Measurements from ENCODE around the gene RUSC2.
"Not testable (repeated sequence)": the region's sequence is repeated elsewhere in the genome, so short reads cannot be mapped to it uniquely, and the experiment has no call there.

The RUSC2 gene

DNA sequence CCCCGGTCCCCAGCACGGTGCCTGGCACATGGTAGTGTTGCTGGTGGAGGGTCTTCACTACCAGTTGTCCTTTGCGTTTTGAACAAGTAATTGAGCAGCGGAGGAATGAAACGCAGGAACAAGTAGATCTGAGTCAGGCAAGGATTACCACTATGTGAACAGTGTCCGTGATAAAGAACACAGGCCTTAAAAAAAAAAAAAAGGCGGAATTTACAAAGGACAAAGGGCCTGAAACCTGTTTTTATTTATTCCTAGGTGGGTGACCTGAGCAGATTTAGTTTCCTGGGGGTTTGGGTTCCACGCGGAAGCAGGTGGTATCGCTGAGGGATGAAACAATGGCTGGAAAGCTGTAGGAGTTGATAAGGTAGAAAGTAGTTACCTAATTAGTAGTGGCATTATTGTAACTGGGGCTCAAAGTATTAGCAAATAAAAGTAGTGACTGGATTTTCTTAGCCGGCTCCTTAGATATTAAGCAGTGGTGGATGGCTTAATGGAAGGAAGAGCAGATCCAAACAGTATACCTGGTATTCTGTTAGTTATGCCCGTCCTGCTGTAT lies 1.1 kb downstream of the RUSC2 start:
- no peak for DNase-seq

DNA sequence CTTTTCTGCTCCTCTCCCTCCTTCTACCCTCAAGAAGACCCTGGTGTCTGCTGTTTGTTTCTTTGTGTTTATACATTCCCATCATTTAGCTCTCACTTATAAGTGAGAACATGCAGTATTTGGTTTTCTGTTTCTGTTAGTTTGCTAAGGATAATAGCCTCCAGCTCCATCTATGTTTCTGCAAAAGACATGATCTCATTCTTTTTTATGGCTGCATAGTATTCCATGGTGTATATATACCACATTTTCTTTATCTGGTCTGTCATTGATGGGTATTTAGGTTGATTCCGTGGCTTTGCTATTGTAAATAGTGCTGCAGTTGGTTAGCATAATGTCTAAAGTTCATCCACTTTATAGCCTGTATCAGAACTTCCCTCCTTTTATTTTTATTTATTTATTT lies 3.2 kb downstream of the RUSC2 start:
- not testable (repeated sequence) for DNase-seq

DNA sequence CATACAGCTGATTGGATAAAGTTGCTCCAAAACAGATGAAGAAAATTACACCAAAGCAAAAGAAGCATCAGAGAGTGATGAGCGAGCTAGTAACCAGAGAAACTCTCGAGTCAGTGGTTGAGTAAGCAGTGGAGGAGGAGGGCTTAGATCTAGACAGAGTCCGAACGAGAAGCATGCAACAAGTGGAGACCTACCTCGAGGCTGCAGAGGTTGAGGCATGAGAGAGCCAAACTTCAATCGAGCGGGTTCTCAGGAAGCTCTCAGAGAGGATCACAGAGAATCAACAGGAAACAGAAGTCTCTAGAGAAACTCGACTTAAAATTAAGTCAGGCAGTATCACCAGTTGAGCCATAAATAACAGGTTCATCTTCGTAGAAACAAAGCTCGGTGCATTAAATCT lies 6.1 kb downstream of the RUSC2 start:
- DNase-seq = no peak

DNA sequence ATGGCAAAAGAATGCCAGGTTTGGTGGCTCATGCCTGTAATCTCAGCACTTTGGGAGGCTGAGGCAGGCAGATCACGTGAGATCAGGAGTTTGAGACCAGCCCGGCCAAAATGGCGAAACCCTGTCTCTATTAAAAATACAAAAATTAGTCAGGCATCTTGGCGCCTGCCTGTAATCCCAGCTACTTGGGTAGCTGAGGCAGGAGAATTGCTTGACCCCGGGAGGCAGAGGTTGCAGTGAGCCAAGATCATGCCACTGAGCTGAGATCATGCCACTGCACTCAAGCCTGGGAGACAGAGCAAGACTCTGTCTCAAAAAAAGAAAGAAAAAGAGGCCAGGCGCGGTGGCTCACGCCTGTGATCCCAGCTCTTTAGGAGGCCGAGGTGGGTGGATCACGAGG lies 8.3 kb downstream of the RUSC2 start:
- DNase-seq = not testable (repeated sequence)

DNA sequence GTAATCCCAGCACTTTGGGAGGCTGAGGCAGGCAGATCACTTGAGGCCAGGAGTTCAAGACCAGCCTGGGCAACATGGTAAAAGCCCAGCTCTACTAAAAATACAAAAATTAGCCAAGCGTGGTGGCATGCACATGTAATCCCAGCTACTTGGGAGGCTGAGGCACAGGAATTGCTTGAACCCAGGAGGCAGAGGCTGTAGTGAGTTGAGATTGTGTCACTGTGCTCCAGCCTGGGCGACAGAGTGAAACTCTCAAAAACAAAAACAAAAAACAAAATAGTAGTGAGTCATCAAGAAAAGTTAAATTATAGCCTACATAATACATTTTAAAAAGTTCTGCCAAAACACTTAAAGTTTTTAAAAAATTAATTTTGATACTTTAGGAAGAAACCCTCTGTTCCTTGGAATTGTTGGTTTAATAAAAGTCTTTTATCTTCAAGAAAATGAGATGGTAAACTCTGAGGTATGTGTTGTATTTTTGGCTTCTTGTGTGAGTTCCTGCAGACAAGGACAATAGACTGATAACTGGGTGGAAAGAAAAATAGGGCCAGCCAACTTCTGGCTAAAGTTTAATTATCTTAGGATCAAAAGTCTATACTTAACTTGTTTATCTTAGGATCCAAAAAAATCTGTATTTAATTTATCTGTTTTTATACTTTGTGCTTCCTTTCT lies 9.3 kb downstream of the RUSC2 start:
- DNase-seq = no peak

DNA sequence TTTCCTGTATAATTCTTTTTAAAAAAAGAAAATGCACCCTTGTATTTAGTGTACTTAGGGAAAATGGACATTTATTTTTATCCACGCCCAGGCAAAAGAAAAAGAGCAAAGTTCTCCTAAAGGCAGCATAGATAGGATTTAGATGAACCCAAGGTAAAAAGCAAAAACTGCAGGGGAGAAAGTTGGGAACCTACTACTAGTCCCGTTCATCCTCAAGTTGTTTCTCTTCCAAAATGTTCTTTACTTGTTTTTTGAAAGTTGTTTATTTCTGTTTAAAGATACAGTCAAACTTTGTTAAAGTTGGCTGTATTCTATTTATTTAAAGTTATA lies 9.8 kb downstream of the RUSC2 start:
- no peak for DNase-seq

DNA sequence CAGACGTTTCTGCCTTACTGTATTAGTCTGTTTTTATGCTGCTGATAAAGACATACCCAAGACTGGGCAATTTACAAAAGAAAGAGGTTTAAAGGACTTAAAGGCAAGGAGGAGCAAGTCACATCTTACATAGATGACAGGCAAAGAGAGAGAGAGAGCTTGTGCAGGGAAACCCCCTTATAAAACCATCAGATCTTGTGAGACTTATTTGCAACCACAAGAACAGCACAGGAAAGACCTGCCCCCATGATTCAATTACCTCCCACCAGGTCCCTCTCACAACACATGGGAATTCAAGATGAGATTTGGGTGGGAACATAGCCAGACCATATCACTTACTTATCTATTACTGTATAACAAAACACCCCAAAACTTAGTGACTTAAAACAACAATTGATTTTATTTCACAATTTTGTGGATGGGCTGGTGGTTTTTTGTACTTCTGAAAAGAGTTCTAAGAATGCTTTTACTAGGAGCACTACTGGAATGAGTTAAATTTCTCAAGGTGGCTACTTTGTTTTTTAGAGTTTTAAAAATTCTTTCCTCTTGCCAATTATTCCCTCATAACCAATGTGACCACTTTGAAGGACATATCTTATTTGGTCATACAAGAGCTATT lies 10.3 kb downstream of the RUSC2 start:
- no peak for DNase-seq

DNA sequence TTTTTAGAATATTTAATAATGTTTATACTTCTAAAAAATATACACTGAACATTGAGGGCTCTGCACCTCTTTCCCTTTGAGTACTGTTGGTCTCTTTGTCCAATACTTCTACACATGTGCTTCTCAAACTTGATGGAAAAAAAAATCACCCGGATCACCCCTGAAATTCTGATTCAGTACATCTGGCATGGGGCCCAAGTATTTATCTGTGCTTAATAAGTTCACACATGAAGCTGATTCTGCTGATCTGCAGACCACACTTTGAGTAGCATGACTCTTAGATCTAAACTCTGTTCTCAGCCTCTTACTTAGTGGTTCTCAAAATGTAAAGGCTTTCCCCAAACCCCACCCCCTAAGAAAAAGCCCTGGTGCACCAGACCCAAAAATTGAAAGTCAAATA lies 12.0 kb downstream of the RUSC2 start:
- no peak for DNase-seq

DNA sequence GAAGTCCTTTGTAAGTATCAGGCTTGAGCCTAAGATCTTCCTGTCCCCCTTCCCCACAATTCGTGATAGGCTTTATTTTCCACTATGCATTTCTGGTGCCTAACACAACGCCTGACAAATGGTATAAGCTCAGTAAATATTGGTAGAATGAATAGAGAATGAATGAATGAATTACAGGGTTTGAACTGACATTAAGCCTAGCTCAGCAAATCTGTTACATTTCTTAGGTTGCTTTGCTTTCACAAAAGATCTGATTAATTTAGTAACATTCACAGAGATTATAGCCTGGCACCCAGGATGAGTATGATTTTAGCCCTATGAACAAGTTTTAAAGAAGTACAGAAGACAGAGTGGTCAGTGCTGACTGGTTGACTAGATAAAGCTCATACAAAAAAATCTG lies 16.4 kb downstream of the RUSC2 start:
- no peak for DNase-seq

DNA sequence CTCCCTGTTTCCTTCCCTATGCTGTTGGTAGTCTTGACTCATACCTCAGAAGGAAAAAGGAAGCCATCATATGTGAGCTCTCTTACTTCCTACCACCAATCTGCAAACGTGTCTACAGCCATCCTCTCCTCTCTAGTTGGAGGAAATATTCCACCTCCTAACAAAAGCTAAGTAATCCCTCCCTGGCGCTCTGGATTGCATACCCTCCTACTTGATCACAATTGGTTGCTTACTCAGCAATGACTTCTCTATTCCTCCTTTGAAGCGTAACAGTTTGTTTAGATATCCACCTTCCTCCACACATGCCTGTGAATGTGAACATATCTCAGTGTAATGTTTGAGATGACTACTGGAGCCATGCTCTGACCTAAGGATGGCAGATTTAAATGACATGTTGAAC lies 18.2 kb downstream of the RUSC2 start:
- no peak for DNase-seq

DNA sequence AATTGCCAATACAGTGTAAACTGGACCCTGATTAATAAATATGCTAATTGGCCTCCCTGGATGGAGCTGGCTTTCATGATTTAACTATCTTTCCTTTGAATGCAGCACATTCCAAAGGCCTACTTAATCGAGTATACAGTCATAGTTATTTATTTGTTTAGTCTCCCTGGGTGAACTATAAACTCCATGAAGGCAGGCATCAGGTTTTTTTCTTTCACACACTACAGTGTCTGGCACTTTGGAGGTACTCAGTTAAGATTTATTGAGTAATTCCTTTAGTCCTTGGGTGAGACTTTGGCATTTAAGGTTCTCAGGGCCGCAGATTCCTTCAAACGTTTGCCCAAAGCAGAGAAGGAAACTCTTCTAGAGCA lies 20.5 kb downstream of the RUSC2 start:
- DNase-seq = no peak

DNA sequence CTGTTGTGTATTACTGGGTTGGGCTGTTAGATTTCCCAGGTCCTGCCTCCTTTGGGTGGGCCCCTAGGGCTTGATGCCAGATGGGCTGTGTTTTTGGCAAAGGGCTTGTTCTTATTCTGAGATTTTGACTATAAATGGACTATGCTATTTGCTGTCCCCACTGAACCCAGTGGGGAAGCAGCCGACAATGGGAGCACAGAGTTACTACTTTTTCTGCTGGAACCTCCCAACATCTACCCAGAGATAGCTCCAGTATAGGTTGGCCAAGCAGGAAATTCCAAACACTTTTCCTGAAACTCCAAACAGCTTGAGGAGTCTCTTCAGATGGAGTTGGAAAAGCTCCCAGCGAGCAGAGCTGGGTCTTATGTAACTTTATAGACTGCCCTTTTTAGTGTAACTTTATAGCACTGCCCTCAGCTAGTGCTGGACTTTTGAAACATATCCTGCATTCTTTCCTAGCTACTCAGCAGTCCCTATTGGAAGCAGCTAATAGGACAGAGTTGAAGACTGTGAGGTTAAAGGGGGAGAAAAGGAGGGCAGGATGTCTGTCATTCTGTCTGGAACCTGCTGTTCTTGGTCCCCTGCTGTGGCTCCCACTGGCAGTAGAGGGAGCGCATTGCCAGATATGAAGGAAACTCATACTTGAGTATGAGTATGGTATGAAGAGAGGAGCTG lies 21.0 kb downstream of the RUSC2 start:
- no peak for DNase-seq

DNA sequence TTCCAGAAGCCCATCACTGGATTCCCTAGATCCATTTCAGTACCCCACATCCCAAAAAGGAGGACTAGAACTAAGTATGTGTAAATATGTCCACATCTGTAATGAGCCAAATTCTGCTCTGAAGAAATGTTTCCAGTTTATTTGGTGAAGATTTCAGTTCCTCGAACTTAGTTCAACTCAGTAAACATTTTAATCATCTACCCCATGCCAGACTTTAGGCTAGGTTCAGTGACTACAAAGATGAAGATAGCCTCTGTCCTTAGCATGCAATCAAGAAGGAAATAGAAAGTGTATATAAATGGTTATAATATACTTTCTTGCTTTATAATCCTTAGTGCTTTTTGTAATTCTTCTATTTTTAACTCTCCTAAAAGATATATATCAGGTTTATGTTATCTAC lies 21.5 kb downstream of the RUSC2 start:
- DNase-seq = no peak

DNA sequence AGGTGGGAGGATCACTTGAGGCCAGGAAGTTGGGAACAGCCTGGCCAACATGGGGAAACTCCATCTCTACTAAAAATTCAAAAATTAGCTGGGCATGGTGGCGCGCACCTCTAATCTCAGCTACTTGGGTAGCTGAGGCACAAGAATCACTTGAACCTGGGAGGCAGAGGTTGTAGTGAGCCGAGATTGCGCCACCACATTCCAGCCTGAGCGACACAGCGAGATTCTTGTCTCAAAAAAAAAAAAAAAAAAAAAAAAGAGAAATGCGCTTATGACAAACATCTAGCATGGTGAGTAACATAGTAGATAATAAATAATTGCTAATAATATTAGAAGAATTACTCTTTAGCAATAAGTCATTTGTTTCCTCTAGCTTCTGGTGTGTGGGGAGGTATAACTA lies 25.9 kb downstream of the RUSC2 start:
- DNase-seq = no peak

DNA sequence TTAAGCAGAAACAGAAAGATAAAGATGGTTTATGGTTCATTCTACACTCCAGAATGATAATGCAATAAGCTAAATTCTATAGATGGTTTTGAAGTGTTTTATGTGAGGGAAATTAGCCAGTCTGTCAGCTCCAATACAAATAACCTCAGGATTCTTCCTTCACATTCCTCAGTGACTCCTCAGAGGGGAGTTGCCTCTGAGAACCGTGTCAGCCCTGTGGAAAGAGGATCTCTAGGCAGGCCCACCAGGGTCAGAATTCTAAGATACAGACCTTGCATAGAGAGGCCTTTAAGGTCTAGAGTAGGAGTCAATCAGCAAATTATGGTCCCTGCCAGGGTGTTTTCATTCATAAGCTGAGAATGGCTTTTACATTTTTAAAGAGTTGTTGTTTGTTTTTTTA lies 26.6 kb downstream of the RUSC2 start:
- DNase-seq = no peak

DNA sequence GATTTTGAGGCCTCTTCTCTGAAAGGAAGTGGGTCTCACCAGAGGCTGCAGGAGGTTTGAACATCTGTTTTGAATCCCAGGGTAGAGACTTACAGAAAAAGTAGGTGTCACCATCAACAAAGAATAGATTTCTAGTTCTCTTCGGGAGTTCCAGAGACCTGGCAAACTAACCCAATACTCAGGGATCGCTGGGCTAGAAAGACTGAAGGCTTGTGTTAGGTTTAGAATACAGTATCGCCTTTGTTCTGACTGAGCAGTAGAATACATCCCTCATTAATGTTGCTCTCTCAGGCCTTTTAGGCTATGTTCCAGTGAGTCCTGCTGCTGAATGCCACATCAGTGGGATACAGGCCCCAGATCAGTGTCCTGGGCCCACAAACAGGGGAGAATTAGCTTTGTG lies 27.2 kb downstream of the RUSC2 start:
- DNase-seq = no peak

DNA sequence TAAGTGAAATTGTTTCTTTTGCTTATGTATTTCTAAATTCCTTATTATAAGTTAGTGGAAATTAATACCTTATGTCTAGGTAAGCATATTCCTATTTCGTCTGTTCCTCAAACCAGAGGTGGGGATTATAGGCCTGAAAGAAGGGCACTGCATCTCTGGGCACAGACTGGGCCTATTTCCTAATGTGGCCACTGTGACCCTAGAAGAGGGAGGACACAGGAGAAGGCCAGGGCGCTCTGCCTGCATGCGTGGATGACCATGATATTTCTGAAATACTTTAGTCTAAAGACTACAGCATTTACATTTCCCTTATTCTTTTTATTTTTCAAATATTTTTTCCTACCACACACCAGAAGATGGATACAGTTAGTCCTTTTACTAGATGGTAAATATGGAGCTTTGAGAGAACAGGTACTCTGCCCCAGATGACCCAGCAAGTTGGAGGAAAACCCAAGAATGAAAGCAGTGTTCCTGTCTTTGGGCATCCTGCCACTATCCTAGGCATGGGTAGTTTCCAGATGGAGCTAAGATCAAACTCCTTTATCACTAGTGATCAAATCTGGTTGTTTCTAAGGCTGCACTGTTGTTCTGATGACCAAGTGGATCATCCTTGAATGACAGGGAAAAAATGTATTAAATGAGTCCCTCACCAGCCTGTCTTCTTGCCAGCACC lies 27.8 kb downstream of the RUSC2 start:
- DNase-seq = no peak

DNA sequence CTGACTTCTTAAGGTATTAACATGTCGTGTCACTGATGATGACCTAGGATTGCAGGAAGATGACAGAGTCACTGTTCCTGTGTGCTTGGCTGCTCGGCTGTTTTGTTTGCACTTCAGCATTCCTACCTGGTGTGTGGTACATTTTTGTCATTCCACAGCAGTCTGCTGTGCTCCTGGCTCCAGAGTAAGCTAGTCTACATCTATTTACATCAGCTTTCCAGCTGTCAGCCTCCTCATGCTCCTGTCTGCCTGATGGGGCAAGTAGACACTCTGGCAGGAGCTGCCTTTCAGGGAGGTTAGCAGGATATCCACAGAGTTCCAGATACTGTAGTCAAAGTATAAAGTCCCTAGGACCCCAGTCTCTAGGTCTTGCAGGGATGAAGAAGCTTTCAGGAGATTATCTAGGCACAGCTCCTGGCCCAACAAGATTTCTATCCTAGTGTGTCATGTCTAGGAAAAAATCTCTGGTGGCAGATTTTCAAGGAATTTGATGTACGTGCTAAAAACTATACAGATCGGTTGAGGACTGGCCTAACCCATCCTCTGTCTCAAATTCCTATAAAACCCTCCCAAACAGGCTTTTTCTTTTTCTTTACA lies 28.4 kb downstream of the RUSC2 start:
- DNase-seq = no peak

DNA sequence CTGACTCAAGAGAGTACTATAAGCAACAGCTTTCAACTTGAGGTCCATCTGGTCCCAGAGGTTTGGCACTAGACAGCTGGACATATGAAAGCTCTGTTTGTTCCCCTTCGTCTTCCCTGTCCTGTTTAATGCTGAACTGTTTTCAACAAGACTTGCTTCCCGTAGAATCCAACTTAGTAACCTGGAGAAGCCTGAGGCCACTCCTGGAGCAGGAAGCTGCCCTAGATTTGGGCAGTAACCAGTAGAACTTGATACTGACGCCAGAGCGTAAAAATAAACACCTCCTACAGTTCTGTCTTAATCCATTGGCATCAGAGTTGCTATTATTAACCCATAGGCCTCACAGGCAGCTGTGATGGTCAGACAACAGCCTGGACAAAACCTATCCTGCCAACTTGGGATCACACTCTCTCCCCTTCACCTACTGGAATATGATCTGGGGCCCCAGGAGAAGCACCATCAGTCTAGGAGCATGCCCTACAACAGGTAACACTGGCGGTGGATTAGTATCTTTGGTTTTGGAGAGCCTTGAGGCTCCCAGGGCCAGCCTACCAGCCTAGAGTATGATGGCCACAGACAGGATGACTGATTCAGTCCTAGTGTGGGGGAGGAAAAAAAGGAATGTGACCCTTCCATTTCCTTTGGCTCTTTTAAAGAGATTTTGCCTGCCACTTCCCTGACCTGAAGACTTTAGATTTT lies 29.2 kb downstream of the RUSC2 start:
- DNase-seq = peak; percentile 17

DNA sequence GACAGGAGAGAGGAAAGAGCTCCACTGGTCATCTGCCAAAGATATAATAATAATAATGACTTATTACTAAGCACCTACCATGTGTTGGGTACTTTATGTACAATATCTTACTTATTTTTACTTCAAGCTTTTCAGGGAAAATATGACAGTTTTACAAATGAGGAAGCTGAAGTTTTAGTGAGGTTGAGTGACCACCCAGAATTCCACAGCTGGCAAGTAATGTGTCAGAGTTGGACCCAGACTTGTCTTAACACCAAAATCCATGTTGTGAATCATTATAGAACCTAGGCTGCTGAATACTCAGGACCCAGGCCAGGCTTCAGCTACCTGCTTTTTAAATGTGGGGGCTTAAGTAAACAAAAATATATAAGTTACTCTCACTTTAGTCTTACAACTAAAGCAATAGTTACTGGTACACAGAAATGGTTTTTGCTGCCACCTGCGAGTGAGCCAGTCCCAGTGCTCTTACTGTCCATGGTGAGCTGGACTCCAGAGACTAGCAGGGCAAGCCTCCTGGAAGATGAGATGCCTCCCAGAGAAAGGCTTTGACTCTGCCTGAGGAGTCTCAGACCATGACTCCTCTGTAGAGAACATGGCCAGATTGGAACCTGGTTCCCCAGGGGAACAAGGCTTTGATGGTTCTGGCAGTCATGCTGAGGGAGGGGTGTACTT lies 29.9 kb downstream of the RUSC2 start:
- peak; percentile 43 for DNase-seq

DNA sequence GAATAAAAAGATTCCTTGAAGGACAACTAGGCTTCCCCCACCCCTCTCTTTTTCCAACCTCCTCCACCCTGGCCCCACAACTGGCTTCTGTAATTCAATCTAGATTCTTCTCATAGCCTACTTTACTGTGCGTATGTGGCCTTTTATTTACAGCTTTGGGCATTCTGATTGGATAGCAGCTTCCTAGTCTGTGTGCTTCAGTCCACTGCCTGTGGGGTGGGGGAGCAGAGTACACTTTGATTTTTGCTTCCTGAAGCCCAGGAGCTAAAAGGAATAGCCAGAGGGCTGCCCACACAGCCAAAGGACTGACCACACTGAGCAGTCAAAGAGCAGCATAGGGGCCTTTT lies 30.4 kb downstream of the RUSC2 start:
- no peak for DNase-seq

DNA sequence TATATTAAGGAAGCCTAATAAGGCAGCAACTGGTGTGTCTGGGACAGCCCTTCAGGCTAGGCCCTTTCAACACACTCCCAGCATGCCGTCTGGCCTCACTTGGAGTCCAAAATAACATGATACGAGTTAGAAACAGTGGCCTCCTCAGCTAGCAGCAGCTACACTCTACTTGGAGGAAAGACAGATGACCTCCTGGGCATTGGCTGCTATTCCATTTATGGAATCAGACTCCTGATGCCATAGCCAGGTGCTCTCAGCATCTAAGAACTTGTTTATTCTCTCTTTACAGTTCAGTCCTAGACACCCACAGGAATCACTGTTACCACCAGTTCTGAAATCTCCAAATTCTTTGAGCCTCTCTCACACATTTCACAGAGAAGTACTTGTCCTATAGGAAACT lies 31.8 kb downstream of the RUSC2 start:
- DNase-seq = no peak
